ENCODE data around the gene ACAD8.
"Not testable (repeated sequence)": the region's sequence is repeated elsewhere in the genome, so short reads cannot be mapped to it uniquely, and the experiment has no call there.

Gene ACAD8

GRCh38 chr11:134238956-134239355 is 14.4 kb upstream of the ACAD8 start:
- DNase-seq (ENCODE audit: low read depth, low spot score) = no peak

- no peak for DNase-seq (ENCODE audit: low read depth, low spot score)
These were observed 12.8 kb upstream of the ACAD8 start for GRCh38 chr11:134240592-134240991.

GRCh38 chr11:134242376-134242775 is 11.0 kb upstream of the ACAD8 start:
- DNase-seq (ENCODE audit: low read depth, low spot score) = no peak

GRCh38 chr11:134243913-134244312 is 9.5 kb upstream of the ACAD8 start:
- DNase-seq (ENCODE audit: low read depth, low spot score) = no peak

GRCh38 chr11:134244593-134244992 is 8.8 kb upstream of the ACAD8 start:
- peak; percentile 48 for DNase-seq (ENCODE audit: low read depth, low spot score)

GRCh38 chr11:134245434-134245833 is 7.9 kb upstream of the ACAD8 start:
- DNase-seq (ENCODE audit: low read depth, low spot score) = no peak

GRCh38 chr11:134246100-134246499 is 7.3 kb upstream of the ACAD8 start:
- DNase-seq (ENCODE audit: low read depth, low spot score) = no peak

GRCh38 chr11:134246678-134247077 is 6.7 kb upstream of the ACAD8 start:
- no peak for DNase-seq (ENCODE audit: low read depth, low spot score)

GRCh38 chr11:134248910-134249480 is 4.4 kb upstream of the ACAD8 start:
- DNase-seq (ENCODE audit: low read depth, low spot score) = no peak

- DNase-seq (ENCODE audit: low read depth, low spot score) = no peak
These were observed 3.1 kb upstream of the ACAD8 start for GRCh38 chr11:134250246-134250645.

GRCh38 chr11:134250675-134251074 is 2.7 kb upstream of the ACAD8 start:
- no peak for DNase-seq (ENCODE audit: low read depth, low spot score)

GRCh38 chr11:134252346-134253187 is 801 bp upstream of the ACAD8 start:
- peak; percentile 13 for DNase-seq (ENCODE audit: low read depth, low spot score)

- DNase-seq (ENCODE audit: low read depth, low spot score) = no peak
These were observed 1.2 kb downstream of the ACAD8 start for GRCh38 chr11:134254433-134255183.

GRCh38 chr11:134255184-134255561 is 1.8 kb downstream of the ACAD8 start:
- DNase-seq (ENCODE audit: low read depth, low spot score) = not testable (repeated sequence)

GRCh38 chr11:134257101-134257500 is 3.7 kb downstream of the ACAD8 start:
- no peak for DNase-seq (ENCODE audit: low read depth, low spot score)

- no peak for DNase-seq (ENCODE audit: low read depth, low spot score)
These were observed 5.2 kb downstream of the ACAD8 start for GRCh38 chr11:134258577-134258976.

GRCh38 chr11:134260503-134260902 is 7.1 kb downstream of the ACAD8 start:
- DNase-seq (ENCODE audit: low read depth, low spot score) = no peak

GRCh38 chr11:134260983-134261382 is 7.6 kb downstream of the ACAD8 start:
- no peak for DNase-seq (ENCODE audit: low read depth, low spot score)

- DNase-seq (ENCODE audit: low read depth, low spot score) = peak; percentile 34
These were observed 8.5 kb downstream of the ACAD8 start for GRCh38 chr11:134261626-134262488.

- DNase-seq (ENCODE audit: low read depth, low spot score) = no peak
These were observed 11.8 kb downstream of the ACAD8 start for GRCh38 chr11:134264966-134265764.

GRCh38 chr11:134266440-134266839 is 13.1 kb downstream of the ACAD8 start:
- DNase-seq (ENCODE audit: low read depth, low spot score) = no peak

Data from astrocyte of the hippocampus (primary cell).